IMR-90 (cell line): ENCODE measurements around the gene NFKBIA. TPM values are rescaled to one million over a fixed set of nuclear protein-coding genes. Genes with fewer than 3 reads are reported as not detected.

Experiments used
- ATAC-seq: fragments of 200-7000 bp; cut with Tn5 transposase; 2 replicates; pipeline ENCODE4 v1.9.1; 2020; ENCODE audit warnings: low read depth, mild to moderate bottlenecking, moderate library complexity
- BruUV-seq: library from RNA; stranded (reverse); fragments of 400-500 nt; replicated peaks from 2 replicates; lab custom pipeline; 2021; lab: Mats Ljungman, UMichigan
- CTCF ChIA-PET: fragments of 300-600 bp; formaldehyde crosslinking; extraction: SDS; loops from one replicate; lab custom pipeline; 2021; ENCODE audit warnings: antibody characterized with exemption; lab: Yijun Ruan, JAX
- POLR2A ChIA-PET: fragments of 300-600 bp; sonication (Branson Sonifier 250); formaldehyde crosslinking; loops from one replicate; lab custom pipeline; 2022; ENCODE audit warnings: antibody characterized with exemption; ENCODE audit not compliant: unreplicated experiment; lab: Charles Lee
- DNase-seq: peaks from one replicate; pipeline ENCODE4 v3.0.0; 2013
- H2AFZ ChIP-seq: replicated peaks from 2 replicates; pipeline ENCODE3; 2013; ENCODE audit warnings: low read length, mild to moderate bottlenecking; ENCODE audit not compliant: poor library complexity
- H2AK5ac ChIP-seq: 2 replicates; pipeline ENCODE4 v1.6.1; 2013; ENCODE audit warnings: low read depth, low read length, inconsistent platforms
- H2AK9ac ChIP-seq: replicated peaks from 2 replicates; pipeline ENCODE3; 2013; ENCODE audit warnings: mild to moderate bottlenecking, low read depth, low read length, moderate library complexity; ENCODE audit not compliant: poor library complexity
- H2BK120ac ChIP-seq: 2 replicates; pipeline ENCODE4 v1.6.1; 2013; ENCODE audit warnings: low read depth, low read length, inconsistent platforms
- H2BK15ac ChIP-seq: 3 replicates; pipeline ENCODE4 v1.6.1; 2013; ENCODE audit warnings: low read depth, low read length, inconsistent platforms
- H2BK20ac ChIP-seq: 2 replicates; pipeline ENCODE4 v1.6.1; 2013; ENCODE audit warnings: low read depth, mild to moderate bottlenecking, inconsistent platforms, low read length, moderate library complexity
- H2BK5ac ChIP-seq: 2 replicates; pipeline ENCODE4 v1.6.1; 2013; ENCODE audit warnings: mild to moderate bottlenecking, low read depth, low read length, inconsistent platforms; ENCODE audit not compliant: poor library complexity, severe bottlenecking
- H3K14ac ChIP-seq: replicated peaks from 2 replicates; pipeline ENCODE4 v1.6.1; 2013; ENCODE audit warnings: low read depth, low read length, inconsistent platforms
- H3K18ac ChIP-seq: 2 replicates; pipeline ENCODE4 v1.6.1; 2013; ENCODE audit warnings: low read depth, low read length, control low read depth
- H3K23ac ChIP-seq: 2 replicates; pipeline ENCODE4 v1.6.1; 2013; ENCODE audit warnings: low read depth, low read length, inconsistent platforms
- H3K27ac ChIP-seq: 2 replicates; pipeline ENCODE4 v1.5.1; 2013; ENCODE audit warnings: mild to moderate bottlenecking, control low read depth, low read length; ENCODE audit not compliant: insufficient read depth
- H3K27me3 ChIP-seq: 2 replicates; pipeline ENCODE4 v1.6.1; 2013; ENCODE audit warnings: low read length; ENCODE audit not compliant: control insufficient read depth, insufficient read depth
- H3K36me3 ChIP-seq: 2 replicates; pipeline ENCODE4 v1.6.1; 2013; ENCODE audit warnings: low read length, mixed read lengths; ENCODE audit not compliant: control insufficient read depth, insufficient read depth
- H3K4ac ChIP-seq: 2 replicates; pipeline ENCODE4 v1.6.1; 2013; ENCODE audit warnings: low read depth, low read length, inconsistent platforms
- H3K4me1 ChIP-seq: 2 replicates; pipeline ENCODE4 v1.6.1; 2013; ENCODE audit warnings: low read length, mixed read lengths; ENCODE audit not compliant: control insufficient read depth, insufficient read depth
- H3K4me2 ChIP-seq: 2 replicates; pipeline ENCODE4 v1.6.1; 2013; ENCODE audit warnings: low read depth, mild to moderate bottlenecking, control low read depth, low read length, moderate library complexity
- H3K4me3 ChIP-seq: 2 replicates; pipeline ENCODE4 v1.5.1; 2013; ENCODE audit warnings: low read depth, mild to moderate bottlenecking, control low read depth, low read length, moderate library complexity; ENCODE audit not compliant: insufficient read depth
- H3K56ac ChIP-seq: 2 replicates; pipeline ENCODE4 v1.6.1; 2013; ENCODE audit warnings: low read length, inconsistent platforms; ENCODE audit not compliant: insufficient read depth; ENCODE audit errors: extremely low read depth
- H3K79me1 ChIP-seq, 2 experiments: 2 replicates each; pipeline ENCODE4 v1.6.1; 2013; ENCODE audit warnings: low read length in 2 of 2, inconsistent platforms in 1 of 2, low read depth in 1 of 2
- H3K9ac ChIP-seq: 2 replicates; pipeline ENCODE4 v1.6.1; 2013; ENCODE audit warnings: low read depth, low read length, control low read depth
- H3K9me1 ChIP-seq: 2 replicates; pipeline ENCODE4 v1.6.1; 2013; ENCODE audit warnings: low read length, inconsistent platforms; ENCODE audit not compliant: insufficient read depth
- H3K9me3 ChIP-seq: 2 replicates; pipeline ENCODE4 v1.6.1; 2013; ENCODE audit warnings: low read length; ENCODE audit not compliant: control insufficient read depth, insufficient read depth
- H4K20me1 ChIP-seq: 2 replicates; pipeline ENCODE4 v1.6.1; 2013; ENCODE audit warnings: low read length, inconsistent platforms; ENCODE audit not compliant: insufficient read depth
- H4K5ac ChIP-seq: 2 replicates; pipeline ENCODE4 v1.6.1; 2013; ENCODE audit warnings: mild to moderate bottlenecking, low read depth, low read length, control low read depth
- H4K8ac ChIP-seq, 2 experiments: 2 replicates each; pipeline ENCODE4 v1.6.1; 2013; ENCODE audit warnings: low read depth in 2 of 2, low read length in 2 of 2, control low read depth in 1 of 2, inconsistent platforms in 1 of 2
- H4K91ac ChIP-seq: 2 replicates; pipeline ENCODE4 v1.6.1; 2013; ENCODE audit warnings: low read depth, low read length, inconsistent platforms; ENCODE audit not compliant: insufficient read depth
- BHLHE40 ChIP-seq: fragments of 150-350 bp; IDR thresholded peaks from 2 replicates; pipeline ENCODE4 v1.6.1; 2016; ENCODE audit warnings: mild to moderate bottlenecking, low read depth, low read length
- CHD1 ChIP-seq: IDR thresholded peaks from 2 replicates; pipeline ENCODE4 v1.6.1; 2012; ENCODE audit warnings: low read depth, low read length, improper control_type of control experiment
- CTCF ChIP-seq: conservative IDR thresholded peaks from 2 replicates; pipeline ENCODE4 v1.5.1; 2012; ENCODE audit warnings: mild to moderate bottlenecking, low read depth, low read length, improper control_type of control experiment
- ELK1 ChIP-seq: fragments of 150-350 bp; IDR thresholded peaks from 2 replicates; pipeline ENCODE4 v1.6.1; 2016; ENCODE audit warnings: low read depth, mild to moderate bottlenecking, low read length, moderate library complexity, borderline replicate concordance
- FOS ChIP-seq: fragments of 150-350 bp; IDR thresholded peaks from 2 replicates; pipeline ENCODE4 v1.6.1; 2016; ENCODE audit warnings: low read depth, low read length
- MAFK ChIP-seq: IDR thresholded peaks from 2 replicates; pipeline ENCODE4 v1.6.1; 2012; ENCODE audit warnings: low read depth, low read length, improper control_type of control experiment
- MXI1 ChIP-seq: IDR thresholded peaks from 2 replicates; pipeline ENCODE4 v1.6.1; 2012; ENCODE audit warnings: low read depth, mild to moderate bottlenecking, low read length, moderate library complexity, borderline replicate concordance
- NFE2L2 ChIP-seq: fragments of 150-350 bp; IDR thresholded peaks from 2 replicates; pipeline ENCODE4 v1.6.1; 2016; ENCODE audit warnings: low read depth, mild to moderate bottlenecking, low read length
- POLR2A ChIP-seq: IDR thresholded peaks from 2 replicates; pipeline ENCODE4 v1.6.1; 2012; ENCODE audit warnings: mild to moderate bottlenecking, low read depth, low read length
- RAD21 ChIP-seq: IDR thresholded peaks from 2 replicates; pipeline ENCODE4 v1.6.1; 2012; ENCODE audit warnings: low read length, improper control_type of control experiment
- RCOR1 ChIP-seq: IDR thresholded peaks from 2 replicates; pipeline ENCODE4 v1.6.1; 2012; ENCODE audit warnings: mild to moderate bottlenecking, low read length, improper control_type of control experiment; ENCODE audit not compliant: insufficient replicate concordance
- SMC3 ChIP-seq: fragments of 150-350 bp; IDR thresholded peaks from 2 replicates; pipeline ENCODE4 v1.6.1; 2016; ENCODE audit warnings: low read depth, mild to moderate bottlenecking, antibody characterized with exemption, low read length, moderate library complexity
- USF2 ChIP-seq: fragments of 150-350 bp; IDR thresholded peaks from 2 replicates; pipeline ENCODE4 v1.6.1; 2017; ENCODE audit warnings: mild to moderate bottlenecking, antibody characterized with exemption, low read length, low read depth
- WGBS, 2 experiments: methylation state at CpG; one replicate each; pipeline versions ENCODE4 v1.1.5 to v1.1.7; 2013; ENCODE audit warnings: missing lambda C conversion rate in 2 of 2; ENCODE audit not compliant: insufficient read length in 1 of 2; ENCODE audit errors: extremely low coverage in 2 of 2; 5-methylcytosine and 5-hydroxymethylcytosine counted together
- dilution Hi-C: fragments of 300-500 bp; cut with HindIII; formaldehyde crosslinking; loops from one replicate; pipeline ENCODE4 v1.14.3; 2018; ENCODE audit warnings: low sequenced_read_pairs; ENCODE audit not compliant: unreplicated experiment
- in situ Hi-C: fragments of 300-500 bp; cut with MboI; formaldehyde crosslinking; loops from 3 replicates; pipeline ENCODE4 v1.14.3; 2019; ENCODE audit warnings: low sequenced_read_pairs, inconsistent platforms, mixed read lengths
- intact Hi-C: fragments of 100-400 bp; cut with micrococcal nuclease; formaldehyde crosslinking; loops from 2 replicates; pipeline ENCODE4 v1.10.0; 2022
- polyA plus RNA-seq, 3 experiments: library from polyadenylated mRNA; depleted of rRNA; stranded (reverse); fragments of >200 nt; gene quantifications; 2 replicates each; pipeline ENCODE4 v1.2.3, GENCODE V29; 2012; ENCODE audit warnings: low replicate concordance in 1 of 3
- total RNA-seq: library from RNA; depleted of rRNA; stranded (reverse); fragments of >200 nt; gene quantifications from 2 replicates; pipeline ENCODE4 v1.2.3, GENCODE V29; 2012

NFKBIA gene
- total and polyA plus RNA-seq, 2 of the 4 experiments (the other 2 are of a cell fraction), result 71.1 to 97.1 TPM

- BruUV-seq, result no TSS peak
- H3K36me3 ChIP-seq, result no peaks in the 10 kb centered on the region
- peak overlapping the region; percentile 94 for H2BK5ac ChIP-seq
- peaks cover 21% of the 10 kb centered on the region for H3K4me1 ChIP-seq
- H2AFZ ChIP-seq, result peak overlapping the region; percentile 93
- WGBS, 2 experiments, result 89% methylated on average over 5 of the region's 10 CpGs; no CpG with 5 or more reads in 1 of the 2 experiments
- peak overlapping the region; percentile 92 for H3K4ac ChIP-seq
- in situ Hi-C loops (no loop called here), dilution Hi-C loops (no loop called here), intact Hi-C loops (loop anchor here (2.0 kb wide), 1 partner anchor 91 kb away; the partner anchor contains the start of gene PSMA6)
- peak overlapping the region; percentile 75 for H3K27ac ChIP-seq
- ChIA-PET POLR2A (interaction anchor here (0.5 to 0.9 kb wide), 2 partner anchors 8 to 86 kb away, joined by 3 to 4 read pairs; no protein-coding TSS in a partner anchor), CTCF (interaction anchor here (1.0 to 1.1 kb wide), 2 partner anchors 9 to 18 kb away, joined by 3 read pairs; no protein-coding TSS in a partner anchor)
- H3K9me1 ChIP-seq, result peaks cover 23% of the 10 kb centered on the region
- H2AK9ac ChIP-seq, result peak overlapping the region; percentile 98
- peak overlapping the region; percentile 88 for H3K14ac ChIP-seq
- peak overlapping the region; percentile 91 for H2BK20ac ChIP-seq
- peak overlapping the region; percentile 77; the same call in 2 of the 3 replicates for H2BK15ac ChIP-seq
- H3K27me3 ChIP-seq, result no peaks in the 10 kb centered on the region
- ATAC-seq (no peak), DNase-seq (no peak)
- peak overlapping the region; percentile 57 for H4K5ac ChIP-seq
- H4K8ac ChIP-seq, result peak overlapping the region; percentile 56 to 79; a peak in 3 of 4 replicates
- no peaks in the 10 kb centered on the region for H3K9me3 ChIP-seq
- no peaks in the 10 kb centered on the region; the same call in 1 of the 2 replicates for H4K20me1 ChIP-seq
- H2BK120ac ChIP-seq, result peak overlapping the region; percentile 88
- H2AK5ac ChIP-seq, result peak overlapping the region; percentile 95
- H3K4me3 ChIP-seq, result no peak overlapping the region
- peak overlapping the region; percentile 5; the same call in 1 of the 2 replicates for H3K23ac ChIP-seq
- H3K79me1 ChIP-seq, result 0 out of 4 replicates have a peak, but pooled peaks cover 0 to 8% of the 10 kb centered on the region in 2 experiments
- no peak overlapping the region for H3K4me2 ChIP-seq
- peak overlapping the region; percentile 18; the same call in 1 of the 2 replicates for H3K56ac ChIP-seq
- H3K18ac ChIP-seq, result peak overlapping the region; percentile 40
- H4K91ac ChIP-seq, result peak overlapping the region; percentile 93
- no peak overlapping the region for H3K9ac ChIP-seq
- no peak for TF ChIP-seq FOS
- TF ChIP-seq USF2, result no peak
- TF ChIP-seq CTCF, result no peak
- no peak for TF ChIP-seq MAFK
- no peak for TF ChIP-seq NFE2L2
- no peak for TF ChIP-seq POLR2A
- no peak for TF ChIP-seq RCOR1
- no peak for TF ChIP-seq BHLHE40
- no peak for TF ChIP-seq MXI1
- TF ChIP-seq RAD21, result no peak
- no peak for TF ChIP-seq ELK1
- no peak for TF ChIP-seq CHD1
- no peak for TF ChIP-seq SMC3
These were observed 20.7 kb downstream of the NFKBIA start for GRCh38 chr14:35383569-35384454.
